Hematopoietic multipotent progenitor cell (in vitro differentiated cells): ENCODE measurements around the gene FBXO34. TPM values are rescaled to one million over a fixed set of nuclear protein-coding genes. Genes with fewer than 3 reads are reported as not detected.
"Not testable (repeated sequence)": the region's sequence is repeated elsewhere in the genome, so short reads cannot be mapped to it uniquely, and the experiment has no call there.

ENCODE experiments used
- DNase-seq, 3 donors: peaks; one replicate each; pipeline ENCODE4 v3.0.0-alpha.2; 2011 to 2015; ENCODE audit warnings: low read depth in 2 of 3, low spot score in 2 of 3
- total RNA-seq: library from RNA; depleted of rRNA; stranded (reverse); fragments of >200 nt; gene quantifications from one replicate; pipeline ENCODE4 v1.2.3, GENCODE V29; 2012

Gene FBXO34
- total RNA-seq, 1 donor: 19.4 TPM

DNA sequence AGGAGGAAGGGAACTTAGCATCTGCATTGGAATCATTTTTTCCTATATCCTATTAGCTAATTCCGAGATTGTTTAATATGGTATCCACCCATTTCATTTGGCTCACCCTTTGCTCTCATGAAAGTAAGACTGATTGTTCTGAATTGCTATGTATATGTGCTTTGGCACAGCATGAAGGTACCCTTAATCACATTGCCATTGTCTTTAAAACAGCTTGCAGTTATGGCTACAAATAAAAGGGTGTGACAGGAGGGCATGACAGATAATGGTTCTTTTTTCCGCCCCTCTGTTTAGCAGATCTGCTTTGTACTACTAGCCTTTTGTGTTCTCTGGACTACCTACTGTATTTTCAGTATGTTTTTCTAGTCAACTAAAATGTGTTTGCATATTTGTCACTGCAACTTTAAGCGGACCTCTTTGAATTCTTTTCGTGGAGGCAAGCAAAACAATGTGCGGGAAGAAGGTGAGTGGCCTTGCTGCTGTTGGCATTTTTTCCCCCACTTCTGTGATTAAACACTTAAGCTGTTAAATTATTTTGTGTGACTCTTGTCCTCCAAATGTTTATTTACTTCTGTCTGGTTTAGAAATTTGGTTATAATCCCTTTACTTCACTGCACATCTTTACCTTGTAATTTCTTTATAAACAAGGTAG lies 35.8 kb downstream of the FBXO34 start:
- DNase-seq: no peak

DNA sequence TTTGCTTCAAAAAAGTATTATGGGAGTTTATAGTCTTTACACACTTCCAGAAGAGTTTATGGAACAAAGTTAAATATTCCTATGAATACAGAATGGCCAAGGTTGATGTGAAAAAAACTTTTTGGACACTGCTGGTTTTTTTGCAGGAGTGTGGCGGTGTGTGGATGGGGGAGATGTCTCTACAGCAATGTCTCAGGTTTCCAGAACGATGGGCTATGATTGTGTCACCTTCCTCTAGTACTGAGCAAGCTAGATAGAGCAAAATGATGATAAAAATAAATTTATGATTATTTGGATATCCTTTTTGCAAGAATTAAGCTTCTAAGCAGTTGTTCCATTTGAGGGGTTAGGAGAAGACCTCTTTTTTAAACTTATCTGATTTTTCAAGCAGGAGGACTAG lies 37.9 kb downstream of the FBXO34 start:
- DNase-seq: no peak

DNA sequence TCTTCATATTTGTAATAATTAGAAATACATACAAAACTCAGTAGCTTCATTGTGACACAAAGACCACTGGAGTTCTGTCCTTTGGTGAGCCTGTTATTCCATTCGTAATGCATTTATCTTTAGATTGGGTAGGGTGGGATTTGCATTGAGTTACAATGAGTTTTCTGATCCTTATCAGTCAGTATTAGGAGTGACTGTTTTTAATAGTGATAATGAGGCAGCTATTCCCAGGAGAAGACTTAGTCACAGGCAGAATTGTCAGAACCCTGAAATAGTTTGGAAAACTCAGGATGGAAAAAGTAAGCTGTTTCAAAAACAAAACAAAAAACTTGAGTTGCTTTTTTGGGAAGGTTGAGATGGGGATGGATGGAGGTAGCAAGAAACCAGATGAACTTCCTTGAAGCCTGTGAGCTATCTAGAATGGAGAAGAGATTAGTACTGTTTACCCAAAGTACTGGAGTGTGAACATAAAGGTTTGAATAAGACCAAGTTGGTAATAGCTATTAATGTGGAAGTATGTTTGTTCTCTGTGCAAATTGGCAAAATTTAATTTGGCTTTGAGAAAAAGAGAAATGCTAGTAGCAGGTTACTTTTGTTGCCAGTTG lies 38.6 kb downstream of the FBXO34 start:
- no peak for DNase-seq

DNA sequence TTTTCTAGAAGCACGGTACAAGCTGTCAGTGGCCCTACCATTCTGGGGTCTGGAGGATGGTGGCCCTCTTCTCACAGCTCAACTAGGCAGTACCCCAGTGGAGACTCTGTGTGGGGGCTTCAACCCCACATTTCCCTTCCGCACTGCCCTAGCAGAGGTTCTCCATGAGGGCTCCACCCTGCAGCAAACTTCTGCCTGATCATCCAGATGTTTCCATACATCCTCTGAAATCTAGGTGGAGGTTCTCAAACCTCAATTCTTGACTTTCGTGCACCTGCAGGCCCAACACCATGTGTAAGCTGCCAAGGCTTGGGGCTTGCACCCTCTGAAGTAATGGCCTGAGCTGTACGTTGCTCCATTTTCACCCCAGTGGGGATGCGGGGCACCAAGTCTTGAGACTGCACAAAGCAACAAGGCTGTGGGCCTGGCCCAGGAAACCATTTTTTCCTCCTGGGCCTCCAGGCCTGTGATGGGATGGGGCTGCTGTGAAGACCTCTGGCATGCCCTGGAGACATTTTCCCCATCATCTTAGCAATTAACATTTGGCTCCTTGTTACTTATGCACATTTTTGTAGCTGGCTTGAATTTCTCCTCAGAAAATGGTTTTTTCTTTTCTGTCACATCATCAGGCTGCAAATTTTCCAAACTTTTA lies 41.3 kb downstream of the FBXO34 start:
- not testable (repeated sequence) for DNase-seq

DNA sequence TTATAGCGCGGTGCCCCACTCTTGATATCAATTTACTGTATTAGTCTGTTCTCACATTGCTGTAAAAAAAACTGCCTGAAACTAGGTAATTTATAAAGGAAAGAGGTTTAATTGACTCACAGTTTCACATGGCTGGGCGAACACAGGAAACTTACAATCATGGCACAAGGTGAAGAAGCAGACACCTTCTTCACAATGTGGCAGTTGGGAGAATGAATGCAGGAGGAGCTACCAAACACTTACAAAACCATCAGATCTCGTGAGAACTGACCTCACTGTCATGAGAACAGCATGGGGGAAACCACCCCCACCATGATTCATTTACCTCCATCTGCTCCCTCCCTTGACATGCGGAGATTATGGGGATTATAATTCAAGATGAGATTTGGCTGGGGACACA lies 42.3 kb downstream of the FBXO34 start:
- DNase-seq: no peak

DNA sequence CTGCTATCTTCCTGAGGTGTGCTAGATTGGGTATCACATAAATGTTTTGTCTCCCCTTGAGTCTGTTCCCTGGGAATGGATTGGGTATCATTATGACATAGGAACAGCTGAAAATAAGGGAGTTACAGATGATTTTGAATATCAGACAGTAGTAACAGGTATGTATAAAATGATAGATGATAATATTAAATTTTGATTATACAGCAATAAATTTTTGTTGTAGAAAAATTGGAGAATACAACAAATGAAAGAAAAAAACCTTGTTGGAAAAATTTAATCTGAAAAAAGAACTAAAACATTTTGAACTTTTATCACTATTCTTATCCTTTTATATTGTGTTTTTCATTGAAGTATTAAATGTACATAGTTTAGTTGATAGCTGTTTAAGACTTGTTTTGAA lies 43.2 kb downstream of the FBXO34 start:
- no peak for DNase-seq

DNA sequence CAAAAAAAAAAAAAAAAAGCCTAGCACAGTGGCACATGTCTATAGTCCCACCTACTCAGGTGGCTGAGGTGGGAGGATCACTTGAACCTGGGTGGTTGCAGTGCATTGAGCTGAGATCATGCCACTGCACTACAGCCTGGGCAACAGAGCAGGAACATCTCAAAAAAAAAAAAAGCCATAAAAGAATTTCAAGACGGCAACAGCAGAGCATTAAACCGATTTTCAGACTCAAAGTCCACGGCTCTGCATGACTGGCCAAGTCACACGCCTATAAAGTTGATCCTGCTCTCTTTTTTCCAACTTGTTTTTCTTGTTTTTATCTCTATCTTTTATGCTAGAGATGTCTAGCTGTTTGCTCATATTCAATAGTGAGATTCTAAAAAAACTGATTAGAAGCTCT lies 45.3 kb downstream of the FBXO34 start:
- no peak for DNase-seq

DNA sequence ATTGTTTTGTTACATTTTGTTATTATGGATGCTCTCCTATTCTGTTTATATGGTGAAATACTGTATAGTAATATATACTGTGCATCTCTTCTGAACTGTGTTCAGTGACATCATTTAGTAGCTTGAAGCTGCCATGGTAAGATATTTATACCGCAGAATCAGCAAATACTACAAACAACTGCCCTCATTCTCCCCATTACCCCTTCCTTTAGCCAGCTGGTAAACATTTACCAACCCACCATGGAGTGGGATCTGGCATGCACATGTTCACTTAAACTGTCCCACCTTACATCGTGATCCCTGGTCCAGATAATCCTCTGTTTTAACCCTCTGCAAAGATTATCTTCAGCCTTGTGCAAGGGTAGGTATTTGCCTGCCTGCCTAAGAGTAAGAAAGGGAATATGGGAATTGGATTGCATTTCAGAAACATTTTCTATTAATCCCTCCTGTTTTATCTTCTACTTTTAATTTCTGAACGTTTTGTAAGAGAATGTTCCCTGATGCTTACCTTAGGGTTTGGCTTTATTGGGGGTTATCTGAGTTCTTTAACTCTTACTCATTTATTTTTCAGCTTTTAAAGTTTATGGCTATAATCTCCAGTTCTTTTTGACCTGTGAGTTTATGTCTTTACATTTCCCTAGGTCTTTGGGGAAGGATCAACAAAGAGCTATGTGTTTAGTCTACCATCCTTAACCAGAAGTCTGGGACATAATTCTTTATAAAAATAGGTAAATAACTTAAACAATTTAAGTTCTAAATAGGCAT lies 46.5 kb downstream of the FBXO34 start:
- no peak for DNase-seq

DNA sequence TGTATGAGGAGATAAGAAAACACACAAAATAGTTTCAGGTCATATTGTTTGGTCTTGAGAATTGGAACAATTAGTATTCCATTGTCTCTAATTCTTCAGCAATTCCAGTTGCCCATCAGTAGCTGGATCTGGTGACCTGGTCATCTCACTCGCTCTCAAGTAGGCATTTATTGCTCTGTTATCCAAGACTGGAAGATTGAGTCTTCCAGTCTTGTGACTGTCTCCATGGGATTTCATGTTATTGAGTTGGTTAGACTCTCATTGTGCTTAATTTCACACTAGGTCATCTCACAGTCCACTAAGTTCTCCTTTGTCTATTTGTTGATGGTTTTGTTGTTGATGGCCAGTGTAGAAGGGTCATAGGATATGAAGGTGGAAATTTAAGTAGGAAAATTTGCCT lies 47.5 kb downstream of the FBXO34 start:
- no peak for DNase-seq

DNA sequence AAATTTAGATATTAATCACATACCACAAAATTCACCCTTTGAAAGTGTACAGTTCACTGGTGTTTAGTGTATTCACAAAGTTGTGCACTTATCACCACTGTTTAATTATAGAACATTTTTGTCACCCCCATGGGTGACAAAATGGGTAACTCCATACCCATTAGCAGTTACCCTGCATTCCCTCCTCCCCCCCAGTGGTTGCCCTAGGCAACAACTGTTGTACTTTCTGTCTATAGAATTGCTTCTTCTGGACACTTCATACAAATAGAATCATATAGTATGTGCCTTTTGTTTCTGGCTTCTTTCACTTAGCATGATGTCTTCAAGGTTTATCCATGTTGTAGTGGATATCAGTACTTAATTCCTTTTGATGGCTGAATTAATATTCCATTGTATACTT lies 52.7 kb downstream of the FBXO34 start:
- DNase-seq: no peak

DNA sequence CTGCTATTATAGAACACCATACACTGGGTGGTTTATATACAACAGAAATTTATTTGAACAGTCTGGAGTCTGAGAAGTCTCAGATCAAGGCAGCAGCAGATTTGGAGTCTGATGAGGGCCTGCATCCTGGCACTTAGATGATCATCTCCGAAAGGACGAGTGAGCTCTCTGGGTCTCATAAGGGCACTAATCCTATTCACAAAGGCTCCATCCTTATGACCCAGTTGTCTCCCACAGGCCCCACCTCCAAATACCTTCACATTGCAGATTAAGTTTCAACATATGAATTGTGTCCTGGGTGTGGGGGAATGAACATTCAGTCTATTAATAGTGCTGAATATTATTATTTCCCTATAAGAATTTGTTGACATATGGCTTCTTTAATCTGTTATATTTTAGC lies 53.6 kb downstream of the FBXO34 start:
- no peak for DNase-seq

DNA sequence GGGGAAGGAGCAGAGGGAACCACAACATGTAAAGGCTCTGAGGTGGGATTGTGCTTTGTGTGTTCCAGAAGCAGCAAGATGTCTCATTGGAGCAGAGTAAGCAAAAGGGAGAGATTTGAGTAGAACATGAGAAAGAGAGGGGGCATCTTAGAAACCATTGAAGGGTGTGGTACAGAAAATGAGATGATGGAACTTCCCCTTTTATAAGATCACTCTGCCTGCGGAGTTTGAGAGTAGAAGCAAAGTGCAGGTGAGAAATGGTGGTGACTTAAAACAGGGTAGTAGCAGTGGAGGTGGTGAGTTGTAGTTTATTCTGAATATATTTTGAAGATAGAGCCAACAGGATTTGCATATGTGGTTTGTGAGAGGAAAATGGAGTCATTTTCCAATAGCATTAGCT lies 56.0 kb downstream of the FBXO34 start:
- peak in 1 of 3 donors; percentile 35 for DNase-seq

DNA sequence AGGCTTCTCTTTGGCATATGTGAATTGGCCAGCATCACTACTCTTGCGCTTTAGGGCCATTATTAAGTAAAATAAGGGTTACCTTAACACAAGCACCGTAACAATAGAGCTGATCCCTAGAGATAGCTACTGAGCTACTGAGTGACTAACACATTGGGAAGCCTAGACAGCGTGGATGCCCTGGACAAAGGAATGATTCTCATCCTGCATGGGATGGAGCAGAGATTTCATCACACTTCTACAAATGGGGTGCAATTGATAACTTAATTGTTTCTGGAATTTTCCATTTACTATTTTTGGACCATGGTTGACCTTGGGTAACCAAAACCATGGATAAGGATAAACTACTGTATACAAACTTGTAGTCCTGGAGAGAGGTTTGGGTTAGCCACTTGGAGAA lies 57.1 kb downstream of the FBXO34 start:
- DNase-seq: no peak

DNA sequence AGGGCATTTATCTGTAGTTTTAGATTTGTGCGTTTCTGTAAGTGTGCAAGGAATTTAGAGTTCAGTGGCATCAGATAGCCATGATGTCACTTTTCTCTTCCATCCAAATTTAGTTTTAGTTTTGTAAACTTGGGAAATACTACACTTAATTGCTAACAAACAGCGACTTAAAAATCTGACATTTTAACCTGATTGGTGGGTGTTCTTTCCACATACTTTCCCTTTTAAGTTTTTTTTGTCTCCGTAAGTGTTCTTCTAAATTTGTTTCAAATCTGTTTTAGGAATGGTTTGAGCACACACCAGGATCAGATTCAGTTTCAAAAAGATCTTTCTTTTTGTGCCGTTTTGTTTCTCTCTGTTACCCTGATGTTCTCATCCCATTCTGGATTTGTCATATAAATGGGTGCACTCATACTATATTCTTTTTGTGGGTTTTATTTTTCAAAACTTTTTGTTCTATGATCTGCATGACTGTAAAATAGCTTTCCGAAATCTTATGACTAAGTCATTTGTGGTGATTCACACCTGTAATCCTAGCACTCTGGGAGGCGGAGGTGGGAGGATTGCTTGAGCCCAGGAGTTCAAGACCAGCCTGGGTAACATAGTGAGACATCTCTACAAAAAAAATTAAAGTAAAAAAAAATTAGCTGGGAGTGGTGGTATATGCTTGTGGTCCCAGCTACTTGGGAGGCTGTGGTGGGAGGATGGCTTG lies 58.9 kb downstream of the FBXO34 start:
- DNase-seq: no peak

DNA sequence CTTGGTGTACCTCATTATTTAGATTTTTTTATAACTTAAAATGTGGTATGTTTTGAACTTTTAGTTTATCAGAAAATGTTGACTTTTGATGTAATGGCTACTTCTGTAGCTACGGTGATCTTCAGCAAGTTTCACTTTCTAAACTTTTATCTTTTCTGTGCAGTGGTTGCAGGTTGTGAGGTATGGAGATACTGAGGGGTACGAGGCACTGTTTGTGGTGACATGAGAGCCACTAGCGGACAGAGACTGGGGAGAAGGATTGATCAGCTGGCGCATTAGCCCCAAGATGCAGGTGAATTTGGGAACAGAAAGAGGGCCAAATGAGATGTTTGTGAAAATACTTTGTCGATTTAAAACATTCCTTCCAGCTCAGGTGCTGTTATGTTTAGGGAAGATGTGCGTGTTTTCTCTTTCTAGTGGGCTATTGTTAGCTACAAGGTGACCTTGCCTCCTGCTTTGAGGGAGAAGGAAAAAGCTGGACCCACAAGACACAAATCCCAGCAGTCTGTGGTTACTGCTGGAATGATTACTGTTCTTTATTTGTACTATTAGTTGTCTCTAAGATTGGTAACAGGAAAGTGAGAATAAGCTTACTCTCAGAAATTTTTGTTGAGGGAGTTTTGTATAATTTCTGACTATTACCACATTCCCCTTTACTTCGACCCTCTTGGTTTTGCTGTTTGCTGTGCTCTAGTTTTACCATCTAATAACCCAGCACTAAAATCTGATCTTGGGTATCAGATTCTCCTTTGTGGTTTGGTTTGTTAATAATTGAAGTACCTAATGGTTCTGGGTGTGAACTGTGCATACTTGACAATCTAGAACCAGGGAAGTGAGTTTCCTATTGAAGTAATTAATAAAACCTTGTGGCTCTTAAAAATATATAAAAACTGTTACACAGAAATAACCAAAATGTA lies 61.7 kb downstream of the FBXO34 start:
- peak in 2 of 3 donors; percentile 24 to 59 for DNase-seq

DNA sequence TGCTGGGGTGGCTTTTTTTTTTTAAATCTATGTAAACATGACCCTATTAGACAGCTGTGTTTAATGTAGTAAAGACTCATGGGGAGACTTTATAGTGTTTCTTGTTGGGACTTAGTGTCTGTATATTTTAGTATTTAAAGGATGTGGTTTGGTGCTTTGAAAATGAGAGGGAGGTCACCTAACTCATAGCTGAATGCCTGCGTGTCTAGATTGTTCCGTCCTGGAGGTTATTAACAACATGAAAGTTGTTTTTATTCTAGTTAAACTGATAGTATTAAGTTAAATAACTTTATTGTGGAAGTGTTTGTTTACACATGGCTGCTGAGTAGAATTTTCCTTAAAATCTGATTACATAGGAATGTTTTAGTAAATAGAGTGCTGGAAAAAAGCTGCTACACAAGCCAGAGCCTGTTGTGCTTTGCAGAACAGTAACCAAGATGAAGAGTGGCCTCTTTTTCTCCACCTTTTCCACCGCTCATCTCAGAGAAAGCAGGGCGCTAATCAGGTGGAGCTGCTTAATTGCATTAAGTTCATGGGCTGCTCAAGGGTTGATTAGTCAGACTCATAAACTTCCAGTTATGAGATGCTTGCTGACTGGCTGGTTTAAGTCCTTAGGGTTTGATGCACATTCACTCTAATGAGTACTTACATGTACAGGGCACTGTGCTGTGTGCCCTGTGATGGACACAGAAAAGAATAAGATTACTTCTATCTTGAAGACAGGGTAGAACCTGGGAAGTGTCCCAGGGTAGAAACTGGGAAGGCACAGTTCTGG lies 62.7 kb downstream of the FBXO34 start:
- no peak for DNase-seq

DNA sequence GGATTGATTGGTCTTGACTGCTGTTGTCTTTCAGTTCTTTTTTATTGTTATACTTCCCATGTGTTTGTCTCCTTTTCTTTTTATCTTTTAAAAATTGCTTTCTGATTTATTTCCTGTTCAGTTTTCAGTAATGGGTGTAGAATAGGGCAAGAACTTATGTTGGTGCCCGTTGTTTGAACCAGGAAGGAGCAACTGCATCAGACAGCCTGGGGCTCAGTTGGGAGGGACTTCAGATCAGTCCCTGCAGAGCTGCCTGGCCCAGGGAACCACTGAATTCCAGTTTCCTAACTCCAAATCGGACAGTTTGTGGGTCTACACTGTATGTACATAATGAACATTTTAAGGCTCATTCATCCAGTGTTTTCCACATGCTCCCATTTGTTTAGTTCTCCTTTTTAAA lies 64.9 kb downstream of the FBXO34 start:
- DNase-seq: peak in 1 of 3 donors; percentile 11

DNA sequence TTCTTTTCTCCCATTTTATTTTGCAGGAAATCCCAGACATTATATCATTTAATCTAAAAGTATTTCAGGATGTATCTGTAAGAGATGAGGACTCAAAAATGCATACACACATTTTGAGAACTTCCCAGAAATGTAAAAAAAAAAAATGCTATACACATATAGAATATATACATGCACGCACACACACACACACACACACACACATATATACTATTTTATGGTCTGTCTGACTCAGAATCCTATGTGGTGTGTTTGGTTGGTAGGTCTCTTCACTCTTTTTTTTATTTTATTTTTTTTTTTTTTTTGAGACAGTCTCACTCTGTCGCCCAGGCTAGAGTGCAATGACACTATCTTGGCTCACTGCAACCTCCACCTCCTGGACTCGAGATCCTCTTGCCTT lies 65.5 kb downstream of the FBXO34 start:
- DNase-seq: no peak

DNA sequence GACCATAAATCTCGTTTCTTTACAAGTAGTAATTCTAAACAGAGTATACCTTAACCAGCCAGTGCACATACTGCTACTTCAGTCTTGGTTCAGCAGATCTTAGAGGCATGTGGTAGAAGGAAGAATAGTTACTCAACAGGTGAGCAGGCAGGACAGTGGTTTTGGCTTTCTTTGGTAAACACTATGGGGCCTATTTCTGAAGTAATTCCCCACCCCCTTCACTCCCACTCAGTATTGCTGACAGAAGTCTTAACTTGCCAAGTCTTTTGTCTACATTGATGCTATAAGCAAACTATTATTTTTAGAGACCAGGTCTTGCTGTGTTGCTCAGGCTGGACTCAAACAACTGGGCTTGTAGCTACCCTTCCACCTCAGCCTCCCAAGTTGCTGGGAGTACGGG lies 68.5 kb downstream of the FBXO34 start:
- DNase-seq: no peak
